ENCODE results near the gene GRAP.
"Not testable (repeated sequence)": the region's sequence is repeated elsewhere in the genome, so short reads cannot be mapped to it uniquely, and the experiment has no call there.

GRAP gene

GRCh38 chr17:19063326-19063956 lies 16.7 kb upstream of the GRAP start:
- not testable (repeated sequence) for H3K27me3 ChIP-seq (ENCODE audit: insufficient read depth, poor library complexity, severe bottlenecking); H3K4me3 ChIP-seq (replicated peaks; ENCODE audit: insufficient read depth, low read length)
- H3K27ac ChIP-seq (replicated peaks), result peak overlapping the region; percentile 5
- peak; percentile 86 for TF ChIP-seq POLR2AphosphoS5 (IDR thresholded peaks at IDR 0.05; ENCODE audit: low read depth)
- peak in 1 of 2 experiments; percentile 90 for DNase-seq (ENCODE audit: low read depth in 1 of 2, low spot score in 1 of 2)

DNA sequence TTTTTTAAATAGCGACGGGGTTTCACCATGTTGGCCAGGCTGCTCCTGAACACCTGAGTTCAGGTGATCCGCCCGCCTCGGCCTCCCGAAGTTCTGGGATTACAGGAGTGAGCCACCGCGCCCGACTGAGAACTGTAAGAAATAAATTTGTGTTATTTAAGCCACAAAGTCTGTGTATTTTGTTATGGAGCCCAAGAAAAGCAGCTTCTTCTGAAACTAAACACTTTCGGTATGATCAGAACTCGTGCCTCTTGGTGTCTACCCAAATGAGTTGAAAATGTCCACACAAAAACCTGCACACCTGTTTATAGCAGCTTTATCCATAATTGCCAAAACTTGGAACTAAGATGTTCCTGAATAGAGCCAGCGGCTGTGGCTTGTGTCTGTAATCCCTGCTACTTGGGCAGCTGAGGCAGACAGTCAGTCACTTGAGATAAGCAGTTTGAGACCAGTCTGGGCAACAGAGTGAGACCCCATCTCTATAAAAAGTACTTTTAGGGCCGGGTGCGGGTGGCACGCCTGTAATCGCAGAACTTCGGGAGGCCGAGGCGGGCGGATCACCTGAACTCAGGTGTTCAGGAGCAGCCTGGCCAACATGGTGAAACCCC lies 16.1 kb upstream of the GRAP start:
- H3K4me3 ChIP-seq (replicated peaks; ENCODE audit: insufficient read depth, low read length); H3K27me3 ChIP-seq (ENCODE audit: insufficient read depth, poor library complexity, severe bottlenecking); H3K27ac ChIP-seq (replicated peaks); DNase-seq (ENCODE audit: low read depth in 1 of 2, low spot score in 1 of 2): not testable (repeated sequence)

GRCh38 chr17:19062009-19062717 lies 15.4 kb upstream of the GRAP start:
- H3K4me3 ChIP-seq (replicated peaks; ENCODE audit: insufficient read depth, low read length); H3K27ac ChIP-seq (replicated peaks); DNase-seq (ENCODE audit: low read depth in 1 of 2, low spot score in 1 of 2); H3K27me3 ChIP-seq (ENCODE audit: insufficient read depth, poor library complexity, severe bottlenecking): not testable (repeated sequence)

DNA sequence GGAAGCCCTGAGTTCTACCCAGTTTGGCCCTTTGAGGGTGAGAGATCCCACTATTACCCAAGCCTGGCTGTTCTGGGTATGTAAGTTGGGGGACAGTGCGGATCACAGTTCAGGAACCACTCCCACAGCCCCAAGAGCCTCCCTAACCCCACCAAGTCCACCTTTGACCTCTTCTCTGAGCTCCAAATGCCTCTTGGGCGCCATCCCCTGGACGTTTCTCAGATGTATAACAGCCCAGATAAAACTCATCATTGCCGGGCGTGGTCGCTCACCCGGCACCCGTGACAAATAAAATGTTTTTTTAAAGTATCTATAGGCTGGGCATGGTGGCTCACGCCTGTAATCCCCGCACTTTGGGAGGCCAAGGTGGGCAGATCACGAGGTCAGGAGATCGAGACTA lies 8.7 kb upstream of the GRAP start:
- not testable (repeated sequence) for DNase-seq (ENCODE audit: low read depth in 1 of 2, low spot score in 1 of 2); H3K4me3 ChIP-seq (replicated peaks; ENCODE audit: insufficient read depth, low read length); H3K27ac ChIP-seq (replicated peaks); H3K27me3 ChIP-seq (ENCODE audit: insufficient read depth, poor library complexity, severe bottlenecking)

DNA sequence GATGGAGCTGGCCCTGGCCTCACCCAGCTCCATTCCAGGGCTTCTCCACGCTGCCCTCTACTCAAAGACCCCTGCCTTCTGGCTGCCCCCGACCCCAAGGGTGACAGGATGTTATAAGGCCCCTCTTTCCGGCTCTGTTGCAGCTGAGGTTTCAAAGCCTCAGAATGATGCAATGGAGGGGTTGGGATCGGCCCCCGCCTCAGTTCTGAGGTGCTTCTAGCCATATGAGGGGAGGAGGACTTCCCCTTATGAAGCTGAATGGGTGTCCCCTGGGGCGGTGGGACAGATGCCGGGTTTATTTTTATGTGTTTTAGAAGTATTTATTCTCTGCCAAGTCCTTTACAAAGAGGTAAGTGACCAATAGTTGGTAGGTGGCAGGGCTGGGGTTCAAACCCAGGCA lies 2.1 kb upstream of the GRAP start:
- not testable (repeated sequence) for H3K27ac ChIP-seq (replicated peaks)

DNA sequence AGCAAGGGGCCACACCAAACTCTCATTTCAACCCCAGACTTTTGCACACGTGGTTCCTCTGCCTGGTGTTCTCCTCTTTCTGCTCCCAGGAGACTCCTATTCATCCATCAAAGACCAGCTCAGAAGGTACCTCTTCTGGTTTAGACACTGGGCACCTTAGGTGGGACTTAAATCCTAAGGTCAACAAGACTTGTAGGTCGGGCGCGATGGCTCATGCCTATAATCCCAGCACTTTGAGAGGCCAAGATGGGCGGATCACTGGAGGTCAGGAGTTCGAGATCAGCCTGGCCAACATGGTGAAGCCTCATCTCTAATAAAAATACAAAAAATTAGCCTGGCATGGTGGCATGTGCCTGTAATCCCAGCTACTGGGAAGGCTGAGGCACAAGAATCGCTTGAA lies 753 bp upstream of the GRAP start:
- not testable (repeated sequence) for H3K4me3 ChIP-seq (replicated peaks; ENCODE audit: insufficient read depth, low read length); H3K27ac ChIP-seq (replicated peaks); H3K27me3 ChIP-seq (ENCODE audit: insufficient read depth, poor library complexity, severe bottlenecking); DNase-seq (ENCODE audit: low read depth in 1 of 2, low spot score in 1 of 2)

More for the DNA sequence above, 2.1 kb upstream of the GRAP start:
- not testable (repeated sequence) for H3K27me3 ChIP-seq (ENCODE audit: insufficient read depth, poor library complexity, severe bottlenecking); H3K4me3 ChIP-seq (replicated peaks; ENCODE audit: insufficient read depth, low read length); DNase-seq (ENCODE audit: low read depth in 1 of 2, low spot score in 1 of 2)

DNA sequence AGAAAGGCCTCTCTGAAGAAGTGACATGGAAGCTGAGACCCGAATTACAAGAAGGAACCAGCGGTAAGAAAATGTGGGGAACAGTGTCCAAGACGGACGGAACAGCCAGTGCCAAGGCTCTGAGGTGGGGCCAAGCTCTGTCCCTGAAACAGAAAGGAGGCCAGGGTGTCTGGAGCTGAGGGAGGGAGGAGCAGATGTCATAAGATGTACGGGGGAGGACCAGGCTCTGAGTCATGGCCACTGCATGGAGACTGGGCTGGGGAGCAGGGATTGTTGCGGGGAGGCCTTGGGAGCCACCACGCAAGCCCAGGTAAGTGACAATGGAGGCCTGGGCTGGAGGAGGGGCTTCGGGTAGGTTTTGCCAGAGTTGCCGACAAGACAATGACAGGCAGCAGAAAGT lies 2.1 kb downstream of the GRAP start:
- H3K4me3 ChIP-seq (replicated peaks; ENCODE audit: insufficient read depth, low read length); H3K27ac ChIP-seq (replicated peaks); DNase-seq (ENCODE audit: low read depth in 1 of 2, low spot score in 1 of 2); H3K27me3 ChIP-seq (ENCODE audit: insufficient read depth, poor library complexity, severe bottlenecking): not testable (repeated sequence)

GRCh38 chr17:19043032-19043431 lies 3.7 kb downstream of the GRAP start:
- not testable (repeated sequence) for H3K27me3 ChIP-seq (ENCODE audit: insufficient read depth, poor library complexity, severe bottlenecking); H3K27ac ChIP-seq (replicated peaks); DNase-seq (ENCODE audit: low read depth in 1 of 2, low spot score in 1 of 2); H3K4me3 ChIP-seq (replicated peaks; ENCODE audit: insufficient read depth, low read length)

- not testable (repeated sequence) for H3K27me3 ChIP-seq (ENCODE audit: insufficient read depth, poor library complexity, severe bottlenecking); H3K4me3 ChIP-seq (replicated peaks; ENCODE audit: insufficient read depth, low read length); H3K27ac ChIP-seq (replicated peaks); DNase-seq (ENCODE audit: low read depth in 1 of 2, low spot score in 1 of 2)
These were observed 4.4 kb downstream of the GRAP start for GRCh38 chr17:19042369-19042768.

DNA sequence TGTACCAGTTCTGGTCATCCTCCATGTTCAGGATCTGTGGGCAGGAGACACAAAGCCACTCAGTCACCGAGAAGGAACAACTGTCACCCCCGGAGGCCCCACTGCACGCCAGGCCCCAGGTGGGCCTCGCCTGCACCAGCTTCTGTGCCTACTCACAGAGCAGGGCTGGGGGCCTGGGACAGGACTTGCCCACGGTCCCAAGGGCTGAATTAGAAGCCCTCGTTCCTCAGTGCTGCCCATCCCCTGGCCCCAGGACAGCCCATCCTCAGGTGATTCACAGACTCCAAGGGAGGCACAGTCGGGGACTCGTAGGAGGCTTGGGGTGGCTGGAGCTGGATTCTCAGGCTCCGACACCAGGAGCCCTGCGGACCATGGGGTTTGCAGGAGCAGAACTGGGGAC lies 4.9 kb downstream of the GRAP start:
- H3K27ac ChIP-seq (replicated peaks); H3K27me3 ChIP-seq (ENCODE audit: insufficient read depth, poor library complexity, severe bottlenecking); H3K4me3 ChIP-seq (replicated peaks; ENCODE audit: insufficient read depth, low read length); DNase-seq (ENCODE audit: low read depth in 1 of 2, low spot score in 1 of 2): not testable (repeated sequence)

DNA sequence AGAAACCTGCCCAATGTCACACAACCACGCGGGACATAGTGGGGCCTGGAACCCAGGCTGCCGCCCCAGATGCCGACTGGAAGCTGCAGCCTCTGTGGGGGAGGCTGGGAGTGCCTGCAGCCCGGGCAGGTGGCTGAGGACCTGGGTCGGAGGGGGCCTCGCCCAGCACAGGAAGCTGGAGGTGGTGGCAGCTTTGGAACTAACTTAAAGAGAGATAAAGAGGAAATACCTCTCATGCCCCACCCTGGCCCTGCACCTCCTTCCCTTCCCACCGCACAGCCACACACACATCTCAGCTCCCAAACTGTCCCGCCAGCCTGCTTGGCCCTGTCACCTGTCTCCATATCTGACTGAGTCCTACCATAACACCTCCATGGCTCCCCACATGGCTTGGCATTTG lies 6.4 kb downstream of the GRAP start:
- H3K27ac ChIP-seq (replicated peaks); DNase-seq (ENCODE audit: low read depth in 1 of 2, low spot score in 1 of 2); H3K27me3 ChIP-seq (ENCODE audit: insufficient read depth, poor library complexity, severe bottlenecking); H3K4me3 ChIP-seq (replicated peaks; ENCODE audit: insufficient read depth, low read length): not testable (repeated sequence)

DNA sequence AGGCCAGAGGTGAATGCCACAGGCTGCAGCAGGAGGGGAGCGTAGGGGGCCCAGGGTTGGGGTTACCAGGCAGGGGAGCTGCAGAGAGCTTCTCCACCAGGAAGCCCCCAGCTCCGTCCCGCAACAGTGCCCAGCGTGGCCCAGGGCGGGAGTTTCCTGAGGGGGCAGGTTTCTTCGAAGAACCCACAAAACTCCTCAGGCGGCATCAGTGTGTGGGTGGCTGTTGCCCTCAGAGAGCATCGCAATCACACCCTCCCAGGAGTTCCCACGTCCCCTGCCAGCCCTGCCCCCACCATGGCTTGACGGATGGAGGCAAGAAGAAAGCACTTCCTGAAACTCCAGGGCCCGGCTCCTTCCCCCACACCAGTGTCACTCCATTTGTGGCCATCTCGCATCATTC lies 8.0 kb downstream of the GRAP start:
- H3K27me3 ChIP-seq (ENCODE audit: insufficient read depth, poor library complexity, severe bottlenecking); DNase-seq (ENCODE audit: low read depth in 1 of 2, low spot score in 1 of 2); H3K27ac ChIP-seq (replicated peaks); H3K4me3 ChIP-seq (replicated peaks; ENCODE audit: insufficient read depth, low read length): not testable (repeated sequence)

DNA sequence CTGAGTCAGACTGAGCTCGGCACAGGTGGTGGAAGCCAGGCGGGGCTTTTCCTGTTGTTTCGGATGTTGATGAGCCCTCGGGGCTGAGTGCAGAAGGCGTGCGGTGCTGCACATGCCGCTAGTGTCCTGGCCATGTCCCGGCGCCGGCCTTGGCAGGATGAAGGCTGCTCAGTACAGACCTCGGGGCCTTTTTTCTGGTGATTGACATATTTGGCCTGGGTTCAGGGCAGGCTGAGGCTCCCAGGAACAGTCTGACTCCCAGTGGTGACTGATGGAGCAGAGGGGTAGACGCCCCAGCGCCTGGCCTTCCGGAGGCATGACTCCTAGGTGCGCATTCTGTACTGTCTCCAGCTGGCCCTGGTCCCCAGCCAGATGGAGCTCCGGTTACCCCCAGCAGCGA lies 8.8 kb downstream of the GRAP start:
- DNase-seq (ENCODE audit: low read depth in 1 of 2, low spot score in 1 of 2); H3K27me3 ChIP-seq (ENCODE audit: insufficient read depth, poor library complexity, severe bottlenecking); H3K27ac ChIP-seq (replicated peaks); H3K4me3 ChIP-seq (replicated peaks; ENCODE audit: insufficient read depth, low read length): not testable (repeated sequence)

- not testable (repeated sequence) for H3K4me3 ChIP-seq (replicated peaks; ENCODE audit: insufficient read depth, low read length); H3K27ac ChIP-seq (replicated peaks); DNase-seq (ENCODE audit: low read depth in 1 of 2, low spot score in 1 of 2); H3K27me3 ChIP-seq (ENCODE audit: insufficient read depth, poor library complexity, severe bottlenecking)
These were observed 9.2 kb downstream of the GRAP start for GRCh38 chr17:19037547-19037946.

DNA sequence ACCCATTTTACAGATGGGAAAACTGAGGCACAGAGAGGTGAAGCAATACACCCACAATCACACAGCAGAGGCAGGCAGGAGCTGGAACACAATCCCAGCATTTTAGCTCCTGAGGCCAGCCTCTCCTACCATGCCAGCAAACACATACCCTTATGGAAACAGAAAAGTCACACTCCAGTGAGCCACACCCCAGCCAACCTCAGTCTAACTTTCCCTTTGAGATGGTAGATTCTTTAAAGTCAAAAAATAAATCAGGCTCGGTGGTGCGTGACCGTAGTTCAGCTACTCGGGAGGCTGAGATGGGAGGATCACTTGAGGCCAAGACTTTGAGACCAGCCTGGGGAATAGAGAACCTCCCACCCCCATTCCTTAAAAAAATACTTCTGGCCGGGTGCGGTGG lies 10.6 kb downstream of the GRAP start:
- not testable (repeated sequence) for H3K4me3 ChIP-seq (replicated peaks; ENCODE audit: insufficient read depth, low read length); DNase-seq (ENCODE audit: low read depth in 1 of 2, low spot score in 1 of 2); H3K27me3 ChIP-seq (ENCODE audit: insufficient read depth, poor library complexity, severe bottlenecking); H3K27ac ChIP-seq (replicated peaks)
